Measurements from ENCODE around the gene ACTL7B. TPM values are rescaled to one million over a fixed set of nuclear protein-coding genes. Genes with fewer than 3 reads are reported as not detected.

Gene ACTL7B
- total and polyA plus RNA-seq, 2 donors (not counting 1 experiment from before 2014, with no cell fraction given), result 0.07 TPM; not detected in 1

DNA sequence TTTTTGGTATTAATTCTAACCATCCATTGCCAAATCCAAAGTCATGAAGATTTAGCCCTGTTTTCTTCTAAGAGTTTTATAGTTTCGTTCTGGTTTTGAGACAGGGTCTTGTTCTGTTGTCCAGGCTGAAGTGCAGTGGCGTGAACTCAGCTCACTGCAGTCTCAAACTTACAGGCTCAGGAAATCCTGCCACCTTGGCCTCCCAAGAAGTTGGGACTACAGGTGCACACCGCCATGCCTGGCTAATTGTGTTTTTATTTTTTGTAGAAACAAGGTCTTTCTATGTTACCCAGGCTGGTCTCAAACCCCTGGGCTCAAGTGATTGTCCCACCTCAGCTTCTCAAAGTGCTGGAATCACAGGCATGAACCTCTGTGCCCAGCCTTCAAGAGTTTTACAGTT lies 27.3 kb upstream of the ACTL7B start:
- no peaks in the 10 kb centered on the region for H3K79me2 ChIP-seq (ENCODE audit: control insufficient read depth, insufficient read depth, low read length)
- ChIA-PET POLR2A (no interaction called here), CTCF (no interaction called here)
- H3K27me3 ChIP-seq (replicated peaks in 1 of 4; ENCODE audit: control extremely low read depth in 1 of 4, control insufficient read depth in 3 of 4, insufficient read depth in 4 of 4, low read length in 3 of 4), result no peaks in the 10 kb centered on the region
- no peak overlapping the region for H2AFZ ChIP-seq (ENCODE audit: insufficient read depth, low read depth, low read length, poor library complexity, severe bottlenecking)
- Mint-ChIP-seq H3K4me1 (no peaks in the 10 kb centered on the region), H3K27ac (no peak overlapping the region), H3K9me3 (ENCODE audit: insufficient read depth) (no peaks in the 10 kb centered on the region), H3K27me3 (no peaks in the 10 kb centered on the region), H3K4me3 (no peak overlapping the region)
- H4K20me1 ChIP-seq (ENCODE audit: control insufficient read depth, insufficient read depth, low read length, poor library complexity, severe bottlenecking), result no peaks in the 10 kb centered on the region
- ATAC-seq (ENCODE audit: low read depth) (no peak), DNase-seq (no peak)
- intact Hi-C loops (cut with micrococcal nuclease), result no loop called here
- peaks cover 10 to 41% of the 10 kb centered on the region in 2 experiments for H3K36me3 ChIP-seq (replicated peaks in 1 of 2; ENCODE audit: control extremely low read depth in 1 of 2, control insufficient read depth in 1 of 2, extremely low read depth in 1 of 2, insufficient read depth in 2 of 2, low read length in 1 of 2)
- no peaks in the 10 kb centered on the region for H3K4me1 ChIP-seq (ENCODE audit: control insufficient read depth in 2 of 2, insufficient read depth in 2 of 2, low read length in 2 of 2)
- 100% methylated on average over 3 of the region's 3 CpGs for WGBS (ENCODE audit: insufficient coverage)
- H3K9ac ChIP-seq (ENCODE audit: low read length), result no peak overlapping the region
- H3K4me3 ChIP-seq (ENCODE audit: control extremely low read depth in 1 of 5, extremely low read depth in 1 of 5, insufficient read depth in 1 of 5, low read depth in 2 of 5, low read length in 4 of 5), result no peak overlapping the region
- H3K9me3 ChIP-seq (ENCODE audit: control extremely low read depth in 1 of 3, control insufficient read depth in 2 of 3, insufficient read depth in 1 of 3, low read length in 2 of 3), result no peaks in the 10 kb centered on the region
- no peak for TF ChIP-seq EZH2 (IDR thresholded peaks at IDR 0.05; ENCODE audit: borderline replicate concordance, insufficient read depth, low read depth, low read length, poor library complexity, severe bottlenecking)
- no peak for TF ChIP-seq CTCF (IDR thresholded peaks at IDR 0.05)
- H3K4me2 ChIP-seq (replicated peaks; ENCODE audit: low read depth, low read length, poor library complexity, severe bottlenecking), result no peak overlapping the region
- H3K27ac ChIP-seq (ENCODE audit: low read length in 2 of 2), result no peak overlapping the region

GRCh38 chr9:108882052-108882888 lies 26.5 kb upstream of the ACTL7B start:
- TF ChIP-seq CTCF (IDR thresholded peaks at IDR 0.05), result no peak
- TF ChIP-seq EZH2 (IDR thresholded peaks at IDR 0.05; ENCODE audit: borderline replicate concordance, insufficient read depth, low read depth, low read length, poor library complexity, severe bottlenecking), result no peak
- H3K36me3 ChIP-seq (replicated peaks in 1 of 2; ENCODE audit: control extremely low read depth in 1 of 2, control insufficient read depth in 1 of 2, extremely low read depth in 1 of 2, insufficient read depth in 2 of 2, low read length in 1 of 2), result peaks cover 10 to 49% of the 10 kb centered on the region in 2 experiments
- POLR2A ChIA-PET, result no interaction called here

More at GRCh38 chr9:108882052-108882888, 26.5 kb upstream of the ACTL7B start:
- Histone ChIP-seq H3K9me3 (ENCODE audit: control extremely low read depth in 1 of 3, control insufficient read depth in 2 of 3, insufficient read depth in 1 of 3, low read length in 2 of 3) (no peaks in the 10 kb centered on the region), H4K20me1 (ENCODE audit: control insufficient read depth, insufficient read depth, low read length, poor library complexity, severe bottlenecking) (no peaks in the 10 kb centered on the region), H2AFZ (ENCODE audit: insufficient read depth, low read depth, low read length, poor library complexity, severe bottlenecking) (no peak overlapping the region), H3K27ac (ENCODE audit: low read length in 2 of 2) (no peak overlapping the region), H3K9ac (ENCODE audit: low read length) (no peak overlapping the region), H3K4me1 (ENCODE audit: control insufficient read depth in 2 of 2, insufficient read depth in 2 of 2, low read length in 2 of 2) (no peaks in the 10 kb centered on the region), H3K4me2 (replicated peaks; ENCODE audit: low read depth, low read length, poor library complexity, severe bottlenecking) (no peak overlapping the region), H3K79me2 (ENCODE audit: control insufficient read depth, insufficient read depth, low read length) (no peaks in the 10 kb centered on the region), H3K4me3 (ENCODE audit: control extremely low read depth in 1 of 5, extremely low read depth in 1 of 5, insufficient read depth in 1 of 5, low read depth in 2 of 5, low read length in 4 of 5) (no peak overlapping the region), H3K27me3 (replicated peaks in 1 of 4; ENCODE audit: control extremely low read depth in 1 of 4, control insufficient read depth in 3 of 4, insufficient read depth in 4 of 4, low read length in 3 of 4) (no peaks in the 10 kb centered on the region)
- Mint-ChIP-seq H3K27me3 (no peaks in the 10 kb centered on the region), H3K27ac (no peak overlapping the region), H3K4me1 (no peaks in the 10 kb centered on the region), H3K4me3 (no peak overlapping the region), H3K9me3 (ENCODE audit: insufficient read depth) (no peaks in the 10 kb centered on the region)
- WGBS (ENCODE audit: insufficient coverage), result 90% methylated on average over 2 of the region's 6 CpGs
- no peak for ATAC-seq (ENCODE audit: low read depth)
- CTCF ChIA-PET, result no interaction called here
- DNase-seq, result no peak
- intact Hi-C loops (cut with micrococcal nuclease), result no loop called here

All from B cell (primary cell).